Activated CD4-positive, CD25-positive, alpha-beta regulatory T cell (primary cell): ENCODE data around the gene NPR1.
"Not testable (repeated sequence)": the region's sequence is repeated elsewhere in the genome, so short reads cannot be mapped to it uniquely, and the experiment has no call there.

Source experiments
- DNase-seq, 4 experiments: peaks; one replicate each; lab custom pipeline; 2025; lab: John Stamatoyannopoulos, UW

Gene NPR1

GRCh38 chr1:153682730-153683129, 4.2 kb downstream of the NPR1 start:
- no peak for DNase-seq

- DNase-seq = no peak
Measured at GRCh38 chr1:153683854-153684253, 5.4 kb downstream of the NPR1 start.

- DNase-seq = no peak
Measured at GRCh38 chr1:153684892-153685291, 6.4 kb downstream of the NPR1 start.

- no peak for DNase-seq
Measured at GRCh38 chr1:153685544-153686340, 7.3 kb downstream of the NPR1 start.

- no peak for DNase-seq
Measured at GRCh38 chr1:153687346-153688125, 9.0 kb downstream of the NPR1 start.

GRCh38 chr1:153688276-153688675, 9.8 kb downstream of the NPR1 start:
- no peak for DNase-seq

- no peak for DNase-seq
Measured at GRCh38 chr1:153688736-153689328, 10.3 kb downstream of the NPR1 start.

- DNase-seq = no peak
Measured at GRCh38 chr1:153693466-153693865, 15.0 kb downstream of the NPR1 start.

- DNase-seq = no peak
Measured at GRCh38 chr1:153696741-153697140, 18.3 kb downstream of the NPR1 start.

GRCh38 chr1:153697191-153698019, 18.9 kb downstream of the NPR1 start:
- no peak for DNase-seq

- DNase-seq = no peak
Measured at GRCh38 chr1:153698020-153698922, 19.8 kb downstream of the NPR1 start.

GRCh38 chr1:153698923-153699714, 20.6 kb downstream of the NPR1 start:
- DNase-seq = no peak

GRCh38 chr1:153699768-153700167, 21.3 kb downstream of the NPR1 start:
- DNase-seq = no peak

GRCh38 chr1:153705484-153705883, 27.0 kb downstream of the NPR1 start:
- no peak for DNase-seq

GRCh38 chr1:153711026-153711425, 32.5 kb downstream of the NPR1 start:
- DNase-seq = no peak

- not testable (repeated sequence) for DNase-seq
Measured at GRCh38 chr1:153716211-153716610, 37.7 kb downstream of the NPR1 start.

GRCh38 chr1:153717330-153717729, 38.8 kb downstream of the NPR1 start:
- DNase-seq = no peak

GRCh38 chr1:153723687-153724086, 45.2 kb downstream of the NPR1 start:
- no peak for DNase-seq

GRCh38 chr1:153724634-153725033, 46.1 kb downstream of the NPR1 start:
- DNase-seq = not testable (repeated sequence)
